ENCODE data around the gene ADCY2. TPM values are rescaled to one million over a fixed set of nuclear protein-coding genes. Genes with fewer than 3 reads are reported as not detected.

ADCY2 gene
- total and polyA plus RNA-seq, 2 of the 13 experiments (the other 11 are each of a cell fraction or from before 2014, with no cell fraction given): not detected

DNA sequence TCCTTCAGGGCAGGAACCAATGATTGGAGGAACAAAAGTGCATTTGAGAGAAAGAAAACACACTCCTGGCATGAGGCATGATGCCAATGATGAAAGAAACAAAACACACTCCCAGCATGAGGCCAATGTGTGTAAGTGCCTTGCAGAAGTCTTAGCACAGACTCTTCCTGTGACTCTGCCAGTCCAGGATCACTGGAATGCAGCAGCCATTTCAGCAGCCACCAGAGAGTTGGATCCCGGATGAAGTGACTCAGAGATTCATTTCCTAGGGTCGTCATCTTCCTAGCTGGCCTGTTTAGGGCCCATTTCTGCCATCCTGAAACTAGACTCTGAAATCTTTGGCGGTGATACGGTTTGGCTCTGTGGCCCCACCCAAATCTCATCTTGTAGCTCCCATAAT, 242.5 kb downstream of the ADCY2 start (continued):
- TF ChIP-seq, protein P1, sequence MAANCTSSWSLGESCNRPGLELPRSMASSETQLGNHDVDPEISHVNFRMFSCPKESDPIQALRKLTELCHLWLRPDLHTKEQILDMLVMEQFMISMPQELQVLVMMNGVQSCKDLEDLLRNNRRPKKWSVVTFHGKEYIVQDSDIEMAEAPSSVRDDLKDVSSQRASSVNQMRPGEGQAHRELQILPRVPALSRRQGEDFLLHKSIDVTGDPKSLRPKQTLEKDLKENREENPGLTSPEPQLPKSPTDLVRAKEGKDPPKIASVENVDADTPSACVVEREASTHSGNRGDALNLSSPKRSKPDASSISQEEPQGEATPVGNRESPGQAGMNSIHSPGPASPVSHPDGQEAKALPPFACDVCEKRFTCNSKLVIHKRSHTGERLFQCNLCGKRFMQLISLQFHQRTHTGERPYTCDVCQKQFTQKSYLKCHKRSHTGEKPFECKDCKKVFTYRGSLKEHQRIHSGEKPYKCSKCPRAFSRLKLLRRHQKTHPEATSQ (CRISPR knock-in tag; IDR thresholded peaks at IDR 0.05; ENCODE audit: borderline replicate concordance): no peak

DNA sequence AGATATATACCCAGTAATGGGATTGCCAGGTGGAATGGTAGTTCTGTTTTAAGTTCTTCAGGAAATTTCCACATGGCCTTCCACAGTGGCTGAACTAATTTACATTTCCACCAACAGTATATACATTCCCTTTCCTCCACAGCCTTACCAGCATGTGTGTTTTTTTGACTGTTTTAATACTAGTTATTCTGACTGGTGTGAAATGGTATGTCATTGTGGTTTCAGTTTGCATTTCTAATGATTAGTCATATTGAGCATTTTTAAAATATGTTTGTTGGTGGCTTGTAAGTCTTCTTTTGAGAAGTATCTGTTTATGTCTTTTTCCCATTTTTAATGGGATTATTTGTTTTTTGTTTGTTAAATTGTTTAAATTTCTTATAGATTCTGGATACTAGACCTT, 246.1 kb downstream of the ADCY2 start:
- H3K79me2 ChIP-seq (ENCODE audit: insufficient read depth, low read length): no peaks in the 10 kb centered on the region
- intact Hi-C loops (cut with micrococcal nuclease; ENCODE audit: unreplicated experiment) (no loop called here), in situ Hi-C loops (cut with HindIII; ENCODE audit: extremely low pct_ligation_motif_present, low pct_unique_long_range_greater_than_20kb) (no loop called here)
- CTCF ChIA-PET (ENCODE audit: low intra/inter-chr PET ratio, low total read pairs): no interaction called here
- no peak overlapping the region for H3K4me3 ChIP-seq (replicated peaks in 1 of 3; ENCODE audit: insufficient read depth in 1 of 3, low read depth in 2 of 3, low read length in 3 of 3)
- POLR2A ChIA-PET: no interaction called here
- H4K20me1 ChIP-seq (ENCODE audit: insufficient read depth, low read length): no peaks in the 10 kb centered on the region
- H3K4me2 ChIP-seq (ENCODE audit: low read depth, low read length): no peak overlapping the region
- H3K4me1 ChIP-seq (ENCODE audit: insufficient read depth, low read length): no peaks in the 10 kb centered on the region
- no peak overlapping the region for H2AFZ ChIP-seq (ENCODE audit: low read length)
- no peak overlapping the region for H3K9ac ChIP-seq (ENCODE audit: insufficient read depth, low read depth, low read length)
- H3K36me3 ChIP-seq (replicated peaks in 1 of 2; ENCODE audit: control insufficient read depth in 1 of 2, insufficient read depth in 2 of 2, low read length in 2 of 2): no peaks in the 10 kb centered on the region
- ATAC-seq: no peak
- H3K27me3 ChIP-seq (ENCODE audit: control insufficient read depth in 1 of 2, insufficient read depth in 2 of 2, low read length in 2 of 2): no peaks in the 10 kb centered on the region
- DNase-seq (ENCODE audit: low spot score): no peak
- H3K9me3 ChIP-seq (ENCODE audit: low read length): no peaks in the 10 kb centered on the region
- BruUV-seq (replicated peaks): no TSS peak
- no peak for FAIRE-seq
- no peak overlapping the region for H3K27ac ChIP-seq (ENCODE audit: extremely low read length, insufficient read depth, low read length)
- TF ChIP-seq THAP11 (CRISPR knock-in tag; IDR thresholded peaks at IDR 0.05) (no peak), ZNF782 (CRISPR knock-in tag; IDR thresholded peaks at IDR 0.05; ENCODE audit: borderline replicate concordance) (no peak)

DNA sequence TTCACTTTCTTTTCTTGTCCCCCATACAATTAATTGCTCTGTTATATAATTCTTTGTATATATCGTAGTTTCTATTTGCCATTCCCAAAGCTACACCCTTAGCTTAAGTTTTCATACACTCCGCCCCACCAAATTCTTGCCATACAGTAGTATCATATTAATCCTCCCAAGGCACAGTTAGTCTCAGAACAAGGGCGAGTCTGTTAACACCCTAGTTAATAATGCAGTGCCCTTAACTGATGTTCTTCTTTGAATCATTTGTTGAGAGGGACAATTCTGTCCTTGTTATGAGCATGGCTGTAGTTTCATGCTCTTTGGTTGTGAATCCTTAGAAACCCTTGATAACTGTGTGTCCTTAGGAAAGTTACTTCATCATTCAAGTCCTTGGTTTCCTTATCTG, 248.8 kb downstream of the ADCY2 start:
- Histone ChIP-seq H3K27ac (ENCODE audit: extremely low read length, insufficient read depth, low read length) (no peak overlapping the region), H3K9me3 (ENCODE audit: low read length) (no peaks in the 10 kb centered on the region), H3K36me3 (replicated peaks in 1 of 2; ENCODE audit: control insufficient read depth in 1 of 2, insufficient read depth in 2 of 2, low read length in 2 of 2) (no peaks in the 10 kb centered on the region), H3K4me1 (ENCODE audit: insufficient read depth, low read length) (no peaks in the 10 kb centered on the region), H4K20me1 (ENCODE audit: insufficient read depth, low read length) (no peaks in the 10 kb centered on the region), H2AFZ (ENCODE audit: low read length) (no peak overlapping the region), H3K9ac (ENCODE audit: insufficient read depth, low read depth, low read length) (no peak overlapping the region), H3K4me3 (replicated peaks in 1 of 3; ENCODE audit: insufficient read depth in 1 of 3, low read depth in 2 of 3, low read length in 3 of 3) (no peak overlapping the region), H3K27me3 (ENCODE audit: control insufficient read depth in 1 of 2, insufficient read depth in 2 of 2, low read length in 2 of 2) (no peaks in the 10 kb centered on the region), H3K79me2 (ENCODE audit: insufficient read depth, low read length) (no peaks in the 10 kb centered on the region), H3K4me2 (ENCODE audit: low read depth, low read length) (no peak overlapping the region)
- ChIA-PET POLR2A (no interaction called here), CTCF (ENCODE audit: low intra/inter-chr PET ratio, low total read pairs) (no interaction called here)
- in situ Hi-C loops (cut with HindIII; ENCODE audit: extremely low pct_ligation_motif_present, low pct_unique_long_range_greater_than_20kb) (no loop called here), intact Hi-C loops (cut with micrococcal nuclease; ENCODE audit: unreplicated experiment) (no loop called here)
- FAIRE-seq (no peak), ATAC-seq (no peak), DNase-seq (ENCODE audit: low spot score) (no peak)
- TF ChIP-seq ZNF577 (CRISPR knock-in tag; IDR thresholded peaks at IDR 0.05; ENCODE audit: borderline replicate concordance, low read depth) (no peak), GATAD1 (CRISPR knock-in tag; IDR thresholded peaks at IDR 0.05) (no peak), JUN (CRISPR knock-in tag; IDR thresholded peaks at IDR 0.05) (no peak), ZFP36 (IDR thresholded peaks at IDR 0.05; ENCODE audit: borderline replicate concordance, low read depth, low read length, partially characterized antibody) (no peak), NFE2 (CRISPR knock-in tag; IDR thresholded peaks at IDR 0.05) (no peak), ZSCAN12 (CRISPR knock-in tag; IDR thresholded peaks at IDR 0.05) (no peak)
- TF ChIP-seq, protein P2, sequence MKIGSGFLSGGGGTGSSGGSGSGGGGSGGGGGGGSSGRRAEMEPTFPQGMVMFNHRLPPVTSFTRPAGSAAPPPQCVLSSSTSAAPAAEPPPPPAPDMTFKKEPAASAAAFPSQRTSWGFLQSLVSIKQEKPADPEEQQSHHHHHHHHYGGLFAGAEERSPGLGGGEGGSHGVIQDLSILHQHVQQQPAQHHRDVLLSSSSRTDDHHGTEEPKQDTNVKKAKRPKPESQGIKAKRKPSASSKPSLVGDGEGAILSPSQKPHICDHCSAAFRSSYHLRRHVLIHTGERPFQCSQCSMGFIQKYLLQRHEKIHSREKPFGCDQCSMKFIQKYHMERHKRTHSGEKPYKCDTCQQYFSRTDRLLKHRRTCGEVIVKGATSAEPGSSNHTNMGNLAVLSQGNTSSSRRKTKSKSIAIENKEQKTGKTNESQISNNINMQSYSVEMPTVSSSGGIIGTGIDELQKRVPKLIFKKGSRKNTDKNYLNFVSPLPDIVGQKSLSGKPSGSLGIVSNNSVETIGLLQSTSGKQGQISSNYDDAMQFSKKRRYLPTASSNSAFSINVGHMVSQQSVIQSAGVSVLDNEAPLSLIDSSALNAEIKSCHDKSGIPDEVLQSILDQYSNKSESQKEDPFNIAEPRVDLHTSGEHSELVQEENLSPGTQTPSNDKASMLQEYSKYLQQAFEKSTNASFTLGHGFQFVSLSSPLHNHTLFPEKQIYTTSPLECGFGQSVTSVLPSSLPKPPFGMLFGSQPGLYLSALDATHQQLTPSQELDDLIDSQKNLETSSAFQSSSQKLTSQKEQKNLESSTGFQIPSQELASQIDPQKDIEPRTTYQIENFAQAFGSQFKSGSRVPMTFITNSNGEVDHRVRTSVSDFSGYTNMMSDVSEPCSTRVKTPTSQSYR (CRISPR knock-in tag; IDR thresholded peaks at IDR 0.05; ENCODE audit: borderline replicate concordance): no peak
- WGBS (ENCODE audit: low lambda C conversion rate): 30% methylated on average over 3 of the region's 3 CpGs
- no TSS peak for BruUV-seq (replicated peaks)
